GM12878 (cell line): Measurements from ENCODE around the gene RBM19. TPM values are rescaled to one million over a fixed set of nuclear protein-coding genes. Genes with fewer than 3 reads are reported as not detected.

ENCODE experiments used
- ATAC-seq: fragments of 200-7000 bp; cut with Tn5 transposase; 3 replicates; pipeline ENCODE4 v1.9.1; 2020; ENCODE audit warnings: mild to moderate bottlenecking, moderate library complexity
- BruUV-seq: library from RNA; stranded (reverse); fragments of 400-500 nt; replicated peaks from 2 replicates; lab custom pipeline; 2021; lab: Mats Ljungman, UMichigan
- CTCF ChIA-PET: fragments of 300-600 bp; sonication (Branson Sonifier 250); formaldehyde crosslinking; extraction: SDS; loops from one replicate; lab custom pipeline; 2021; ENCODE audit warnings: inconsistent platforms; lab: Yijun Ruan, JAX
- POLR2A ChIA-PET: fragments of 350-600 bp; formaldehyde crosslinking; extraction: SDS; loops from one replicate; lab custom pipeline; 2021; ENCODE audit warnings: inconsistent platforms; lab: Charles Lee
- RAD21 ChIA-PET: fragments of 300-600 bp; sonication (Branson Sonifier 250); formaldehyde crosslinking; loops from one replicate; lab custom pipeline; 2023; ENCODE audit warnings: antibody characterized with exemption; ENCODE audit not compliant: unreplicated experiment; lab: Charles Lee
- SMC1A ChIA-PET: fragments of 300-600 bp; sonication (Branson Sonifier 250); formaldehyde crosslinking; loops from one replicate; lab custom pipeline; 2023; ENCODE audit not compliant: unreplicated experiment, uncharacterized antibody; lab: Charles Lee
- DNase-seq: peaks from one replicate; pipeline ENCODE4 v3.0.0-alpha.2; 2011; ENCODE audit warnings: low read depth, low spot score
- FAIRE-seq: peaks from 3 replicates; lab custom pipeline; 2011; peaks lifted over from hg19 to GRCh38; lab: Jason Lieb, UNC
- H2AFZ ChIP-seq: 2 replicates; pipeline ENCODE4 v1.6.0; 2011; ENCODE audit warnings: low read depth, low read length, control low read depth; ENCODE audit not compliant: control insufficient read depth
- H3K27ac ChIP-seq: 2 replicates; pipeline ENCODE4 v1.5.1; 2011; ENCODE audit warnings: control low read depth; ENCODE audit not compliant: control insufficient read depth, insufficient read depth
- H3K27me3 ChIP-seq, 2 experiments: replicated peaks in 1 of 2; 2 replicates each; pipeline versions ENCODE4 v1.6.0 to v1.6.1; 2011; ENCODE audit warnings: low read length in 1 of 2; ENCODE audit not compliant: control insufficient read depth in 2 of 2, insufficient read depth in 2 of 2
- H3K36me3 ChIP-seq, 2 experiments: 2 replicates each; pipeline ENCODE4 v1.5.1; 2011; ENCODE audit warnings: low read length in 1 of 2; ENCODE audit not compliant: control insufficient read depth in 2 of 2, insufficient read depth in 2 of 2
- H3K4me1 ChIP-seq: 2 replicates; pipeline ENCODE4 v1.6.1; 2011; ENCODE audit warnings: mild to moderate bottlenecking, low read length, moderate library complexity, mixed read lengths; ENCODE audit not compliant: control insufficient read depth, insufficient read depth
- H3K4me2 ChIP-seq: 2 replicates; pipeline ENCODE4 v1.6.0; 2011; ENCODE audit warnings: control low read depth; ENCODE audit not compliant: control insufficient read depth, insufficient read depth
- H3K4me3 ChIP-seq: fragments of 200-600 bp; sonication (generic); 2 replicates; pipeline ENCODE4 v1.5.1; 2016
- H3K79me2 ChIP-seq: 2 replicates; pipeline ENCODE4 v1.6.0; 2011; ENCODE audit warnings: low read length; ENCODE audit not compliant: control insufficient read depth, insufficient read depth
- H3K9ac ChIP-seq: 2 replicates; pipeline ENCODE4 v1.8.0; 2011; ENCODE audit warnings: low read length, control low read depth, mixed read lengths; ENCODE audit not compliant: control insufficient read depth, insufficient read depth
- H3K9me3 ChIP-seq: replicated peaks from 3 replicates; pipeline ENCODE4 v1.5.1; 2011; ENCODE audit warnings: mild to moderate bottlenecking, low read length; ENCODE audit not compliant: control insufficient read depth, insufficient read depth
- H4K20me1 ChIP-seq: 2 replicates; pipeline ENCODE4 v1.6.0; 2011; ENCODE audit not compliant: control insufficient read depth, insufficient read depth
- BHLHE40 ChIP-seq, 2 experiments: fragments of 450-650 bp in 1 of 2; IDR thresholded peaks; 2 replicates each; pipeline ENCODE4 v1.6.1; 2011 to 2017; ENCODE audit warnings: low read depth in 2 of 2, borderline replicate concordance in 1 of 2, improper control_type of control experiment in 1 of 2, low read length in 1 of 2, mild to moderate bottlenecking in 1 of 2
- CREB1 ChIP-seq: IDR thresholded peaks from 2 replicates; pipeline ENCODE4 v1.6.1; 2012; ENCODE audit warnings: low read depth, mild to moderate bottlenecking, inconsistent platforms
- MEF2A ChIP-seq: IDR thresholded peaks from 2 replicates; pipeline ENCODE4 v1.6.1; 2011; ENCODE audit warnings: low read depth, mild to moderate bottlenecking, low read length, moderate library complexity; ENCODE audit not compliant: insufficient read depth
- ZNF217 ChIP-seq: fragments of 450-650 bp; IDR thresholded peaks from 2 replicates; pipeline ENCODE4 v1.6.1; 2017; ENCODE audit warnings: antibody characterized with exemption, mild to moderate bottlenecking
- ZNF622 ChIP-seq: fragments of 450-650 bp; IDR thresholded peaks from 2 replicates; pipeline ENCODE4 v1.6.1; 2017; ENCODE audit warnings: mild to moderate bottlenecking, inconsistent platforms
- WGBS: methylation state at CpG from one replicate; pipeline ENCODE4 v1.1.6; 2016; ENCODE audit warnings: low lambda C conversion rate; ENCODE audit not compliant: insufficient replicate concordance, insufficient coverage; ENCODE audit errors: missing lambda C conversion rate; 5-methylcytosine and 5-hydroxymethylcytosine counted together
- in situ Hi-C: fragments of 300-500 bp; cut with MboI; formaldehyde crosslinking; loops from 9 replicates; pipeline ENCODE4 v1.14.3; 2018; ENCODE audit warnings: mixed read lengths
- intact Hi-C: fragments of 100-400 bp; cut with micrococcal nuclease; formaldehyde crosslinking; loops from one replicate; pipeline ENCODE4 v1.14.2; 2022; ENCODE audit not compliant: unreplicated experiment
- polyA plus RNA-seq, 11 experiments: library from polyadenylated mRNA; depleted of rRNA in 4 of 11; unstranded in 6 of 11; stranded (reverse) in 5 of 11; fragments of >200 nt; fragmentation: Nextera tagmentation in 4 of 11; fragmentation: Illumina TruSeq in 1 of 11; extraction: Ambion mirVana in 4 of 11; extraction: Trizol in 1 of 11; gene quantifications; 1 replicate in 1 of 11; 2 replicates in 10 of 11; pipeline versions ENCODE4 v1.2.1 to v1.2.3, GENCODE V29; 2011 to 2016; ENCODE audit warnings: inconsistent platforms in 2 of 11, missing spikeins in 2 of 11, low read depth in 1 of 11
- total RNA-seq, 4 experiments: library from RNA; depleted of rRNA in 3 of 4; stranded (reverse); fragments of >200 nt in 3 of 4; fragmentation: Illumina TruSeq in 1 of 4; extraction: Trizol in 1 of 4; gene quantifications; 2 replicates each; pipeline versions ENCODE4 v1.2.1 to v1.2.3, GENCODE V29; 2013 to 2021
- TF ChIP-seq, protein P1 (sequence below): fragments of 450-650 bp; IDR thresholded peaks from 2 replicates; pipeline ENCODE4 v1.6.1; 2016; ENCODE audit warnings: mild to moderate bottlenecking, moderate library complexity, borderline replicate concordance

The RBM19 gene
- total and polyA plus RNA-seq, 10 of the 15 experiments (the other 5 are each of a cell fraction or from before 2014, with no cell fraction given) = 4.2 to 42.9 (median 28.4) TPM

DNA sequence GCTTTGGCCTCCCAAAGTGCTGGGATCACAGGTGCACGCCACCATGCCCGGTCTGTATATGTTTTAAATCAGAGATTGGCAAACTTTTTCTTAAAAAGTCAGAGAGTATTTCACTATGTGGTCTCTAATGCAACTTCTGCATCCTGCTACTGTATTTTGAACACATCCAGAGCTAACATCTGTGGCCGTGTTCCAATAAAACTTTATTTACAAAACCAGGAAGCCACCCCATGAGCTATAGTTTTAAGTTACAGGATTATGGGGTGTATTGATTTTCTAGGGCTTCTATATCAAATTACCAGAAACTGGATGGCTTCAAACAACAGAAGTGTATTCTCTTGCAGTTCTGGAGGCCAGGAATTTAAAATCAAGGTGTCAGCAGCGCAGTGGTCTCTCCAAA is 5.3 kb upstream of the RBM19 start:
- in situ Hi-C loops (no loop called here), intact Hi-C loops (no loop called here)
- ChIA-PET CTCF (interaction anchor here (0.8 to 1.2 kb wide), 2 partner anchors 9 to 537 kb away, joined by 3 read pairs; no protein-coding TSS in a partner anchor), POLR2A (no interaction called here), RAD21 (no interaction called here), SMC1A (no interaction called here)
- H3K4me3 ChIP-seq = no peak overlapping the region
- TF ChIP-seq, protein P1, sequence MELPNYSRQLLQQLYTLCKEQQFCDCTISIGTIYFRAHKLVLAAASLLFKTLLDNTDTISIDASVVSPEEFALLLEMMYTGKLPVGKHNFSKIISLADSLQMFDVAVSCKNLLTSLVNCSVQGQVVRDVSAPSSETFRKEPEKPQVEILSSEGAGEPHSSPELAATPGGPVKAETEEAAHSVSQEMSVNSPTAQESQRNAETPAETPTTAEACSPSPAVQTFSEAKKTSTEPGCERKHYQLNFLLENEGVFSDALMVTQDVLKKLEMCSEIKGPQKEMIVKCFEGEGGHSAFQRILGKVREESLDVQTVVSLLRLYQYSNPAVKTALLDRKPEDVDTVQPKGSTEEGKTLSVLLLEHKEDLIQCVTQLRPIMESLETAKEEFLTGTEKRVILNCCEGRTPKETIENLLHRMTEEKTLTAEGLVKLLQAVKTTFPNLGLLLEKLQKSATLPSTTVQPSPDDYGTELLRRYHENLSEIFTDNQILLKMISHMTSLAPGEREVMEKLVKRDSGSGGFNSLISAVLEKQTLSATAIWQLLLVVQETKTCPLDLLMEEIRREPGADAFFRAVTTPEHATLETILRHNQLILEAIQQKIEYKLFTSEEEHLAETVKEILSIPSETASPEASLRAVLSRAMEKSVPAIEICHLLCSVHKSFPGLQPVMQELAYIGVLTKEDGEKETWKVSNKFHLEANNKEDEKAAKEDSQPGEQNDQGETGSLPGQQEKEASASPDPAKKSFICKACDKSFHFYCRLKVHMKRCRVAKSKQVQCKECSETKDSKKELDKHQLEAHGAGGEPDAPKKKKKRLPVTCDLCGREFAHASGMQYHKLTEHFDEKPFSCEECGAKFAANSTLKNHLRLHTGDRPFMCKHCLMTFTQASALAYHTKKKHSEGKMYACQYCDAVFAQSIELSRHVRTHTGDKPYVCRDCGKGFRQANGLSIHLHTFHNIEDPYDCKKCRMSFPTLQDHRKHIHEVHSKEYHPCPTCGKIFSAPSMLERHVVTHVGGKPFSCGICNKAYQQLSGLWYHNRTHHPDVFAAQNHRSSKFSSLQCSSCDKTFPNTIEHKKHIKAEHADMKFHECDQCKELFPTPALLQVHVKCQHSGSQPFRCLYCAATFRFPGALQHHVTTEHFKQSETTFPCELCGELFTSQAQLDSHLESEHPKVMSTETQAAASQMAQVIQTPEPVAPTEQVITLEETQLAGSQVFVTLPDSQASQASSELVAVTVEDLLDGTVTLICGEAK = 0 out of 2 replicates have a peak, but pooled peaks have one; percentile 40
- no peak for TF ChIP-seq ZNF217
- no peak overlapping the region for H2AFZ ChIP-seq
- H3K79me2 ChIP-seq = no peaks in the 10 kb centered on the region
- FAIRE-seq = no peak
- H4K20me1 ChIP-seq = no peaks in the 10 kb centered on the region
- no peak for DNase-seq
- no peaks in the 10 kb centered on the region for H3K36me3 ChIP-seq
- H3K9me3 ChIP-seq = no peaks in the 10 kb centered on the region
- no peak overlapping the region for H3K9ac ChIP-seq
- H3K4me1 ChIP-seq = no peaks in the 10 kb centered on the region
- WGBS = 46% methylated on average over 4 of the region's 4 CpGs
- H3K27me3 ChIP-seq = no peaks in the 10 kb centered on the region
- no peak overlapping the region for H3K4me2 ChIP-seq
- ATAC-seq = no peak
- no TSS peak for BruUV-seq
- no peak overlapping the region for H3K27ac ChIP-seq

DNA sequence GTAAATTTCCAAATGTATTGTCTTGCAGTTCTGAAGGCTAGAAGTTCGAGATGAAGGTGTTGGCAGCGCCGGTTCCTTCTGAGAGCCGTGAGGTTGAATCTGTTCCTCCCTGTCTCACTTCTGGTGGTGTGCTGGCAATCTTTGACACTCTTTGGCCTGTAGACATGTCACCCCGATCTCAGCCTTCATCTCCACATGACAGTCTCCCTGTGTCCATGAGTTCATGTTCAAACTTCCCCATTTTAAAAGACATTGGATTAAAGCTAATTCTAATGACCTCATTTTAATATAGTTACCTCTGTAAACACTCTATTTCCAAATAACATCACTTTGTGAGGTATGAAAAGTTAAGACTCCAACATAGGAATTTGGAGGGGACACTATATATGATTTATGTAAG is 4.1 kb upstream of the RBM19 start:
- no peak overlapping the region for H3K9ac ChIP-seq
- no peak overlapping the region for H2AFZ ChIP-seq
- FAIRE-seq (no peak), DNase-seq (no peak), ATAC-seq (no peak)
- ChIA-PET RAD21 (no interaction called here), CTCF (interaction anchor here (5.1 kb wide), 1 partner anchor 11 kb away, joined by 45 read pairs; no protein-coding TSS in a partner anchor), POLR2A (no interaction called here), SMC1A (no interaction called here)
- H3K4me3 ChIP-seq = no peak overlapping the region
- no TSS peak for BruUV-seq
- in situ Hi-C loops = no loop called here
- H3K9me3 ChIP-seq = no peaks in the 10 kb centered on the region
- H3K4me2 ChIP-seq = no peak overlapping the region
- no peaks in the 10 kb centered on the region for H3K27me3 ChIP-seq
- H4K20me1 ChIP-seq = no peaks in the 10 kb centered on the region
- H3K79me2 ChIP-seq = peaks cover 7% of the 10 kb centered on the region
- H3K4me1 ChIP-seq = no peaks in the 10 kb centered on the region
- intact Hi-C loops = no loop called here
- WGBS = 45% methylated on average over 5 of the region's 5 CpGs
- no peak overlapping the region for H3K27ac ChIP-seq
- no peaks in the 10 kb centered on the region for H3K36me3 ChIP-seq
- TF ChIP-seq BHLHE40 (IDR thresholded peaks at IDR 0.05; ENCODE audit: borderline replicate concordance in 1 of 2, low read depth in 2 of 2, low read length in 1 of 2) (no peak), MEF2A (no peak), ZNF622 (no peak), CREB1 (no peak)
- TF ChIP-seq, protein P1 = no peak
